ENCODE data around the gene NADK. TPM values are rescaled to one million over a fixed set of nuclear protein-coding genes. Genes with fewer than 3 reads are reported as not detected.

The NADK gene, protein sequence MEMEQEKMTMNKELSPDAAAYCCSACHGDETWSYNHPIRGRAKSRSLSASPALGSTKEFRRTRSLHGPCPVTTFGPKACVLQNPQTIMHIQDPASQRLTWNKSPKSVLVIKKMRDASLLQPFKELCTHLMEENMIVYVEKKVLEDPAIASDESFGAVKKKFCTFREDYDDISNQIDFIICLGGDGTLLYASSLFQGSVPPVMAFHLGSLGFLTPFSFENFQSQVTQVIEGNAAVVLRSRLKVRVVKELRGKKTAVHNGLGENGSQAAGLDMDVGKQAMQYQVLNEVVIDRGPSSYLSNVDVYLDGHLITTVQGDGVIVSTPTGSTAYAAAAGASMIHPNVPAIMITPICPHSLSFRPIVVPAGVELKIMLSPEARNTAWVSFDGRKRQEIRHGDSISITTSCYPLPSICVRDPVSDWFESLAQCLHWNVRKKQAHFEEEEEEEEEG
- total RNA-seq, result 39.5 and 47.7 TPM in 2 replicates

DNA sequence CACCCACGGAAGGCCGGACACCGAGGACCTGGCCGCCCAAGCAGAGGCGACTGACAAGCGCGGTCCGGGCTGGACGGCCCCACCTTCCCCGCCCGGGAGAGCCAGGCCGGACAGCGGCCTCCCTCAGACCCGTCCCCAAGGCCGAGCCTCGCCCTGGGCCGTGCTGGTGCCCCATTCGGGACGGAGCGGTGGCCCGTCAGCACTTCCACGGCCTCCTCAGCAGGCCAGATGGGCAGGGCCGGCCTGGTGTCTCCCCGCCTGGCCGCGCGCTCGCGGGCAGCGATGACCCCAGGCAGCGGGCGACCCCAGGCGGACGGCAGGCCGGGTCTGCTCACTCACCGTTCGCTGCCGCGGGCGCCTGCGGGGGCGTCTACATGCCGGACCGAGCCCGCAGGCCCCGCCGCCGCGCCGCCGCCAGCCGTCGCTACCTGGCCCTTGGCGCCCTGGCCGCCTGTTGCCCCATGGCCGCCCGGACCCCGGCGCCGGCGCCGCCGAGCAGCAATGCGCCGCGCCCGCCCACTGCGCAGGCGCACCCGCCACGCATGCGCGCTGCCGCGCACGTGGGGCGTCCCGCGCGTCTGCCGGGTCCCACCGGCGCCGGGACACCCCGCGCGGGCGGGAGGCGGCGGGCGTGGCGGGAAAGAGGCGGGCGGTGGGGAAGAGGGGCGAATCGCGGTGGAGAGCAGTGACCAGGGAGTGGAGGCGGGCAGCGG, at the start of gene NADK:
Gene NADK (minus strand): TSS at position 521 of the 713 bp plus-strand sequence. CDS start 13,064 bp downstream, outside the sequence.

DNA sequence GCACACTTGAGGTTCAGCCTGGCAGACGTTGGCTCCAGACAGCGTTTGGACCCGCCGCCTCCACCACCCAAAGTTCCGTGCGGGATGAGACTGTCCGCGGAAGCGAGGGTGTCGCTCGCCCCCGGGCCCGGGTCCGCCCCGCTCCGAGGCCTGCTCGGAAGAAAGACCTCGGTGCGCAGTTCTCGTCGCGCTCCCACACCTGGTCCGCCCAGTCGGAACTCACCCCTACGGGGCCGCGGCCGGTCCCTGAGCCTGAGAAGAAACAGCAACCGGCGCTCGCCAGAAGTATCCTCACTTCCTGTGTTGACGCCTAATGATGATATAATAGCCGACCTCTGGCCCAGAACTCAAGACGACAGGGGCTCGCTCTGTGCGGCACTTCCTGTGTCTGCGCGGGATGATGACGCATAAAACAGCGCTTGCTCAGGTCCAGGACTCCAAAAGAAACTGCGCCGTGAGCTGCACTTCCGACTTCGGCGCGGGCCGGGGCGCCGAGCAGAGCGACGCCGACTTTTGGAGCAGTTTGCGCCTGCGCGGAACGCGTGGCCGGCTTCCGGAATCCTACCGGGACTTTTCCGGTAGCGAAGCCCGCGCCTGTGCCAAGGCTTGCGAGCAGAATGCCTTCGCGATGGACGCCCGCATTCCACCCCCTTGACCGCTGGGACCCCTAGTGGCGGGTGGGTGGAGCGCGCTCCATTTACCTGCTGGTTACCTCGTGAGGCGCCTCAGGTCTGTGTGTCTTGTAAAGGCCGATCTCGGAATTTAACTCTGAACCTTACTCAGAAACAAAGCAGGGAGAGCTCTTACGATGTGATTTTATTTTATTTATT, 54.0 kb downstream of the NADK start, which contains the start of gene CDK11A:
Gene CDK11A (minus strand): TSS at position 323 of the 830 bp plus-strand sequence. CDS start 1,539 bp downstream, outside the sequence.

Other genes starting within 250 kb of the NADK start
- 2.2 and 3.2 TPM in 2 replicates for gene TMEM240, start 237.8 kb downstream of the NADK start, total RNA-seq
- 54.5 TPM in 2 replicates for gene SSU72, start 203.6 kb downstream of the NADK start, total RNA-seq
- gene FNDC10, start 178.3 kb downstream of the NADK start, total RNA-seq, result 2.1 and 3.1 TPM in 2 replicates
- 35.7 and 37.9 TPM in 2 replicates for gene MIB2, start 163.0 kb downstream of the NADK start, total RNA-seq
- 0.52 TPM in 1 of 2 replicates, not detected in the other for gene MMP23B, start 146.3 kb downstream of the NADK start, total RNA-seq
- 8.2 and 8.5 TPM in 2 replicates for gene CDK11B, start 119.5 kb downstream of the NADK start, total RNA-seq
- 32.3 and 39.0 TPM in 2 replicates for gene SLC35E2B, start 85.7 kb downstream of the NADK start, total RNA-seq
- 7.5 and 19.1 TPM in 2 replicates for gene CDK11A, start 54.1 kb downstream of the NADK start, total RNA-seq
- 90.7 and 91.3 TPM in 2 replicates for gene GNB1, start 112.6 kb upstream of the NADK start, total RNA-seq
- 0.22 and 0.26 TPM in 2 replicates for gene CALML6, start 136.8 kb upstream of the NADK start, total RNA-seq
- gene TMEM52, start 140.8 kb upstream of the NADK start, total RNA-seq, result 0.39 TPM in 1 of 2 replicates, not detected in the other
- gene CFAP74, start 225.3 kb upstream of the NADK start, total RNA-seq, result not detected in 2 replicates
- gene GABRD, start 240.9 kb upstream of the NADK start, total RNA-seq, result not detected in 2 replicates

Data from articular chondrocyte of knee joint (primary cell).